ENCODE measurements around the gene FAM3B.

FAM3B gene, protein sequence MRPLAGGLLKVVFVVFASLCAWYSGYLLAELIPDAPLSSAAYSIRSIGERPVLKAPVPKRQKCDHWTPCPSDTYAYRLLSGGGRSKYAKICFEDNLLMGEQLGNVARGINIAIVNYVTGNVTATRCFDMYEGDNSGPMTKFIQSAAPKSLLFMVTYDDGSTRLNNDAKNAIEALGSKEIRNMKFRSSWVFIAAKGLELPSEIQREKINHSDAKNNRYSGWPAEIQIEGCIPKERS

DNA sequence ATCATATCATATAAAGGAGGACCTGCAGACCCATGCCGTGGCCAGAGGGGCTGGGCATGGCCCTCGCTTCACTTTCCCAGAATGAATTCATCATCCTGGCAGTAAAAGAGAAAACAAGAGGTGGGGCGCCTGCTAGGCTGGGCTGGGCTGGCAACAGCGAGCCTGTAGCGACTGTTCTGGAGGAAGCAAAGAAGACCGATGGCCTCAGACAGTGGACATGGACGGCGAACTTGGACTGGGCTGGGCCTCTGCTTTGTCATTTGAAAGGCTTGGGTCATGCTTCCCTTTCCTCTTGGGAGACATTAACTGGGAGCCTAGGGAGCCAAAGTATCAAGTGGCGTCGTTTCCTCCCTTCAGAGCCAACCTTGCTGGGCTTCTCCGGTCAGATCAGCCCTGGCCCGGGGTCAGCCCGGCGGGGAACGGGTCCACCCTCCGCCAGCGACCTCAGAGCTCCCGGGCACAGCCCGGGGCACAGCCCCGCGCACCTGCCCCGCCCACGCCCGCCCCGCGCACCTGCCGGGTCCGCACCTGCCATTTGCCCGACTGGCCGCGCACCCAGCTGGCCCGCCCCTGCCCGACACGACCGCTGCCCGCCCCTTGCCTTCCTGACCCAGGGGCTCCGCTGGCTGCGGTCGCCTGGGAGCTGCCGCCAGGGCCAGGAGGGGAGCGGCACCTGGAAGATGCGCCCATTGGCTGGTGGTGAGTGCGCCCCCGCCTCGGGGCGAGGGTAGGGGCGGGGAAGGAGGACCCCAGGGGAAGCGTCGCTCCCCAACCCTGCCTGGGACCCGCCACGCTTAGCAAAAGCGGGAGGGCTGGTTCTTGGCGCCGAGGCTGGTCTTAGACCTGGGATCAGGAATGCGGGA lies at the start of gene FAM3B:
FAM3B (plus strand) TSS at position 602 of the 863 bp plus-strand sequence; CDS start at position 681, 79 bp downstream.
- H3K4me1 ChIP-seq = peaks cover 4 to 28% (median 12%) of the 10 kb centered on the region in 10 experiments; a peak in 19 of 20 replicates
- no peaks in the 10 kb centered on the region for H4K20me1 ChIP-seq
- peak within 1 kb of the TSS; percentile 40 to 68 (median 48); a peak in 18 of 22 replicates for H3K4me2 ChIP-seq
- H3K36me3 ChIP-seq = no peaks in the 10 kb centered on the region
- TF ChIP-seq Cebpa-rat (IDR thresholded peaks at IDR 0.05) = no peak
- peaks cover 0 to 18% (median 3%) of the 10 kb centered on the region in 11 experiments; a peak in 5 of 22 replicates for H3K9me3 ChIP-seq (replicated peaks in 1 of 11)
- H3K9ac ChIP-seq = no peak within 1 kb of the TSS
- H3K27me3 ChIP-seq = peaks cover 24 to 37% (median 31%) of the 10 kb centered on the region in 11 experiments
- no peak within 1 kb of the TSS for H3K27ac ChIP-seq
- peak within 1 kb of the TSS in 1 of 10 experiments; percentile 22; a peak in 1 of 20 replicates for H3K4me3 ChIP-seq

DNA sequence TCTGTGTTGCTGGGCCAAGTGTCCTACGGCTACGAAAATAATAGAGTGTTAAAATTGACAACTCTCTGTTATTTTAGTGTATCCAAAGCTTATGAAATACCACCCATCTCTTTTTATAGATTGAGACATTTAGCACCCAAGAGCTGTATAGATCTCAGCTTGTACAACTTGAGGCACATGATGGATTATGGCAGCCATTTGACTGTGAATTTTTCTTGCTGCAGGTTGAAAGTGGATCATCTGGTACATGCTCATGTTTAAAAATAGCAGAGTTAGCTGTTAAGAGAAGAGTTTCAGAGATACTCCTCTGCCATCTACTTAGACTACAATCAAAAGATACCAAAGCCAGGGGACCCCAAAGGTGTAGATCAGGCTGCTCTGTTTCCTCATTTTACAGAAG lies 49.3 kb upstream of the FAM3B start:
- TF ChIP-seq Cebpa-rat (IDR thresholded peaks at IDR 0.05) = no peak
- no peak overlapping the region for H3K4me3 ChIP-seq
- H3K27ac ChIP-seq = no peak overlapping the region
- no peaks in the 10 kb centered on the region for H3K4me1 ChIP-seq
- no peak overlapping the region for H3K4me2 ChIP-seq
- no peak overlapping the region for H3K9ac ChIP-seq
- H3K36me3 ChIP-seq = 0 out of 22 replicates have a peak, but pooled peaks cover 0 to 3% (median 0%) of the 10 kb centered on the region in 11 experiments
- no peaks in the 10 kb centered on the region for H4K20me1 ChIP-seq
- peaks cover 18 to 30% (median 27%) of the 10 kb centered on the region in 11 experiments for H3K9me3 ChIP-seq (replicated peaks in 1 of 11)
- H3K27me3 ChIP-seq = no peaks in the 10 kb centered on the region

DNA sequence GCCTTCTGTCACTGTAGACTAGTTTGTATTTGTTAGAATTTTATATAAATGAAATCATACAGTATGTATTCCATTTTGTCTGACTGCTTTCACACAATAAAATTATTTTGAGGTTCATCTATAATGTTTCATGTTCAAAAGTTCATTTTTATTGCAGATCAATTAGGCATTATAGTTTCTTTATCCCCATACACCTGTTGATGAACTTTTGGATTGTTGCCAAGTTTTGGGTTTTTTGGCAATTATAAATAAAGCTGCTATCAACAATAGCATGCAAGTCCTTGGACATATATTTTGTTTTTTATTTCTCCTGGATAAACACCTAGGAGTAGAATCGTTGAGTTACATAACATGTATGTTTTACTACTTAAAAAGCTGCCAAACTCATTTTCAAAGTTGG lies 47.1 kb upstream of the FAM3B start:
- H3K36me3 ChIP-seq = 0 out of 22 replicates have a peak, but pooled peaks cover 0 to 3% (median 0%) of the 10 kb centered on the region in 11 experiments
- no peak overlapping the region for H3K4me2 ChIP-seq
- H3K9me3 ChIP-seq (replicated peaks in 1 of 11) = peaks cover 28 to 39% (median 32%) of the 10 kb centered on the region in 11 experiments
- no peak overlapping the region for H3K4me3 ChIP-seq
- H4K20me1 ChIP-seq = no peaks in the 10 kb centered on the region
- H3K4me1 ChIP-seq = no peaks in the 10 kb centered on the region
- H3K9ac ChIP-seq = no peak overlapping the region
- no peaks in the 10 kb centered on the region for H3K27me3 ChIP-seq
- H3K27ac ChIP-seq = no peak overlapping the region
- no peak for TF ChIP-seq Cebpa-rat (IDR thresholded peaks at IDR 0.05)

DNA sequence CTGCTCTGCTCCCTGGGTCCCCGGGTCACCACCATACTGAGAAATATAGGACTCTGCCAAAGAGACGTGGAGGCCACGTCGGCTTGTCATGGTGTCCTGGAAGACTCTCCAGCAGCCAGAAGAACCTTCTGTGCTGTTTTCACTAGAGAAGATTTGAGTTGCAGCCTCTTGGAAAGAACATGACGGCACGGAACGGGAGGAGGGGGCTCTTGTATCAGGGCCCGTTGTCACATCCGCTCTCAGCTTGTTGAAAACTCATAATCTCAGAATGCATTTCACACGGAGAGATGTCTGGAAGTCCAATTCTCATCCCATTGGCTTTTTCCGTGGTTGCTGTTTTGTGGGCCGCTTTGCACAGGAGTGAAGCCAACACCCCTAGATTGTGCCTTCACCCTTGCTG lies 39.4 kb upstream of the FAM3B start:
- no peaks in the 10 kb centered on the region for H4K20me1 ChIP-seq
- H3K9ac ChIP-seq = no peak overlapping the region
- H3K36me3 ChIP-seq = no peaks in the 10 kb centered on the region
- H3K4me1 ChIP-seq = no peaks in the 10 kb centered on the region
- no peaks in the 10 kb centered on the region for H3K27me3 ChIP-seq
- TF ChIP-seq Cebpa-rat (IDR thresholded peaks at IDR 0.05) = no peak
- H3K27ac ChIP-seq = no peak overlapping the region
- H3K4me3 ChIP-seq = no peak overlapping the region
- peaks cover 13 to 29% (median 21%) of the 10 kb centered on the region in 11 experiments for H3K9me3 ChIP-seq (replicated peaks in 1 of 11)
- no peak overlapping the region for H3K4me2 ChIP-seq

- Histone ChIP-seq H3K4me1 (no peaks in the 10 kb centered on the region), H4K20me1 (no peaks in the 10 kb centered on the region)
These were observed 38.8 kb upstream of the FAM3B start for GRCh38 chr21:41277846-41278245.

DNA sequence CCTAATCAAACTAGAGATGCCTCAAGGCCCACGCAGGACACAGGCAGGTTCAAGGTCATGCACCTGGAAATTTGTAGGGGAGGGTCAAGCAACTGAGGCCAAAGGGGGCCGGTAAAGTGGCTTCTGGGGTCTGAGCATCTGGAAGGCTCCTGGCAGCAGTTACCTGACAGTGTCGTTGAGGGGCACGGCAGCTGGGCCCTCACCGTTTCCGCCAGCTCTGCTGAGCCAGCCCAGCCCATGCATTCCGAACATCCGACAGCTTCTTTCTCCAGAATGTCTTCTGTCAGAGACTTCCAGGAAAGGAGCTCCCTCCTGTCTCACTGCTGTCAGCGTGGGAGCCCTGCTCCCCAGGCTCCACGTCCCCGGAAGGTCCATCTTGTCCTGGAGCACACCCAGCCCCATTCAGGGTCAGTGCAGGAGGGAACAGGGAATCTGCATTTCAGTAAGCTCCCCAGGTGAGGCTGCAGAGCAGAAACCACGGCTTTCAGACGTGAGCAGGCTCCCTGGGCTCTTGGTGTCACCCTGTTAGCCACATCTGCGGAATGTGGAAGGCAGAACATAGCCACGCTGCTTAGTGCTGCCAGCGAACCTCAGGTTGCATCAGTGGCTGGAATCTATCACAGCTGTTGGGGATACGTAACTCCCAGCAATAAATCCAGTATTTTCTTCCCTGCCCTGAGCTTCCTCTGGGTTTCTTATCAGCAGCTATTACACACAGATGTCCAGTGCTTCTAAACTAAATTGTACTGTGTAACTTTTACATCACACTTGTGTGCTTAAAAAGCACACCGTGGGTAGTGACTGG lies 36.3 kb upstream of the FAM3B start:
- H3K27me3 ChIP-seq = no peaks in the 10 kb centered on the region
- H4K20me1 ChIP-seq = no peaks in the 10 kb centered on the region
- 0 out of 22 replicates have a peak overlapping the region, but pooled peaks of 1 of the 11 experiments have one; percentile 18 for H3K9ac ChIP-seq
- no peak overlapping the region for H3K4me3 ChIP-seq
- H3K4me1 ChIP-seq = no peaks in the 10 kb centered on the region
- TF ChIP-seq Cebpa-rat (IDR thresholded peaks at IDR 0.05) = no peak
- H3K36me3 ChIP-seq = no peaks in the 10 kb centered on the region
- no peak overlapping the region for H3K27ac ChIP-seq
- no peak overlapping the region for H3K4me2 ChIP-seq
- H3K9me3 ChIP-seq (replicated peaks in 1 of 11) = peaks cover 0 to 2% (median 0%) of the 10 kb centered on the region in 11 experiments; a peak in 2 of 22 replicates

More at GRCh38 chr21:41277846-41278245, 38.8 kb upstream of the FAM3B start:
- Histone ChIP-seq H3K4me2 (no peak overlapping the region), H3K4me3 (no peak overlapping the region), H3K27ac (no peak overlapping the region), H3K9ac (no peak overlapping the region), H3K27me3 (no peaks in the 10 kb centered on the region), H3K9me3 (replicated peaks in 1 of 11) (peaks cover 7 to 23% (median 14%) of the 10 kb centered on the region in 11 experiments; a peak in 21 of 22 replicates), H3K36me3 (no peaks in the 10 kb centered on the region)
- no peak for TF ChIP-seq Cebpa-rat (IDR thresholded peaks at IDR 0.05)

GRCh38 chr21:41282412-41282811 lies 34.2 kb upstream of the FAM3B start:
- TF ChIP-seq Cebpa-rat (IDR thresholded peaks at IDR 0.05) = no peak

DNA sequence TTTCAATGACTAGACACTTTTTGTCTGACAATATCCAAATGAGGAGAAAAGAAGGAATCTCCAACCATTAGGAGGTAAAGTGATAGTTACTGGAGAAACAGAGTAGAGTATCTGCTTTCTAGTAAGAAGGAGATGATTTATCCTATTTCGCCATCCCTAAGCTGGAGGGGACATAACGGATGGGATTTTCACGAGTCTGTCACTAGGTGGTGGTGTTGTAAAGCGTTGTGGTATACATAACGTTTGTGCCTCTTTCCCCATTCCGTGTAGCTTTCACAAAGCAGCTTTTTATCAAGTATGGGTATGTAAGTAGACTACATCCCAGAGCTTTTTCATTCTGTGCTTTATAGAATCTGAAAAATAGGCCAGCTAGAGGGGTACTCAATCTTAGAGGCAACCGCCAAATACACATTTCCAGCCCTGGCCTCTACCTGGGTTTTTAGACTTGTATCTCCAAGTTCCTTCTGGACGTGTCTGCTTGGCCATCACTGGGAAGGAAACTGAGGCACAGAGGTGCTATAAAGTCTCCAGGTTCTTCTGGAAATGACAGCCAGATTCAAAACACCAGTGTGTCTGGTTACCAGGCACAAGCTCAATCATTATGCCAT lies 33.3 kb upstream of the FAM3B start:
- no peak for TF ChIP-seq Cebpa-rat (IDR thresholded peaks at IDR 0.05)
- H3K36me3 ChIP-seq = no peaks in the 10 kb centered on the region
- H3K27me3 ChIP-seq = no peaks in the 10 kb centered on the region
- H3K9ac ChIP-seq = no peak overlapping the region
- no peak overlapping the region for H3K27ac ChIP-seq
- no peak overlapping the region for H3K4me2 ChIP-seq
- no peak overlapping the region for H3K4me3 ChIP-seq
- H3K4me1 ChIP-seq = no peaks in the 10 kb centered on the region
- no peaks in the 10 kb centered on the region for H4K20me1 ChIP-seq
- H3K9me3 ChIP-seq (replicated peaks in 1 of 11) = no peaks in the 10 kb centered on the region

More at GRCh38 chr21:41282412-41282811, 34.2 kb upstream of the FAM3B start:
- Histone ChIP-seq H4K20me1 (no peaks in the 10 kb centered on the region), H3K27ac (no peak overlapping the region), H3K27me3 (no peaks in the 10 kb centered on the region), H3K9ac (no peak overlapping the region), H3K9me3 (replicated peaks in 1 of 11) (no peaks in the 10 kb centered on the region), H3K4me1 (no peaks in the 10 kb centered on the region), H3K4me3 (no peak overlapping the region), H3K4me2 (no peak overlapping the region), H3K36me3 (no peaks in the 10 kb centered on the region)

Measured in BLaER1 treated with 17β-estradiol and CSF1 and Interleukin-3, amounts not matched to agents 10 nM and 100 nM (cell line).